Neural cell (in vitro differentiated cells): ENCODE results near the gene SLC44A4. TPM values are rescaled to one million over a fixed set of nuclear protein-coding genes. Genes with fewer than 3 reads are reported as not detected.

Experiments used
- H2AFZ ChIP-seq: fragments of 200-600, 300-800 bp; sonication (generic), shearing (Covaris generic); 2 replicates; pipeline ENCODE4 v1.6.0; 2014; ENCODE audit warnings: low read depth, mild to moderate bottlenecking, antibody characterized with exemption, low read length, moderate library complexity
- H3F3A ChIP-seq: fragments of 200-600 bp; shearing (Covaris generic); 2 replicates; pipeline ENCODE4 v1.6.1; 2016; ENCODE audit warnings: mild to moderate bottlenecking, moderate library complexity, mixed read lengths, antibody characterized with exemption, low read length; ENCODE audit not compliant: insufficient read depth, poor library complexity, severe bottlenecking
- H3K27ac ChIP-seq: fragments of 200-600, 300-800 bp; sonication (generic), shearing (Covaris generic); 2 replicates; pipeline ENCODE4 v1.5.1; 2014; ENCODE audit warnings: mild to moderate bottlenecking, low read length, moderate library complexity
- H3K27me3 ChIP-seq: fragments of 300-800, 200-600 bp; sonication (generic), shearing (Covaris generic); 2 replicates; pipeline ENCODE4 v1.6.0; 2014; ENCODE audit warnings: mild to moderate bottlenecking, low read depth, low read length, moderate library complexity; ENCODE audit not compliant: insufficient read depth
- H3K36me3 ChIP-seq: fragments of 300-800, 200-600 bp; sonication (generic), shearing (Covaris generic); 2 replicates; pipeline ENCODE4 v1.5.1; 2014; ENCODE audit warnings: mild to moderate bottlenecking, antibody characterized with exemption, low read length, moderate library complexity; ENCODE audit not compliant: insufficient read depth
- H3K4me2 ChIP-seq: fragments of 300-800, 200-600 bp; sonication (generic), shearing (Covaris generic); 2 replicates; pipeline ENCODE4 v1.6.0; 2014; ENCODE audit warnings: mild to moderate bottlenecking, low read length
- H3K4me3 ChIP-seq: fragments of 300-800, 200-600 bp; sonication (generic), shearing (Covaris generic); 2 replicates; pipeline ENCODE4 v1.5.1; 2014; ENCODE audit warnings: mild to moderate bottlenecking, low read length, moderate library complexity
- H3K79me2 ChIP-seq: fragments of 200-600 bp; shearing (Covaris generic); replicated peaks from 2 replicates; pipeline ENCODE4 v1.6.0; 2014; ENCODE audit warnings: mild to moderate bottlenecking, low read length, moderate library complexity; ENCODE audit not compliant: insufficient read depth
- H3K9ac ChIP-seq: fragments of 300-800, 200-600 bp; sonication (generic), shearing (Covaris generic); 2 replicates; pipeline ENCODE4 v1.6.1; 2016; ENCODE audit warnings: mild to moderate bottlenecking, low read length, mixed read lengths
- H3K9me2 ChIP-seq: fragments of 200-600 bp; shearing (Covaris generic); 2 replicates; pipeline ENCODE4 v1.6.1; 2016; ENCODE audit warnings: mild to moderate bottlenecking, low read length, mixed read lengths; ENCODE audit not compliant: insufficient read depth
- H3K9me3 ChIP-seq: fragments of 200-600, 300-800 bp; sonication (generic), shearing (Covaris generic); 2 replicates; pipeline ENCODE4 v1.6.1; 2016; ENCODE audit warnings: mild to moderate bottlenecking, mixed run types, low read length, moderate library complexity, mixed read lengths
- H4K20me1 ChIP-seq: fragments of 200-600 bp; shearing (Covaris generic); 2 replicates; pipeline ENCODE4 v1.6.1; 2016; ENCODE audit warnings: mild to moderate bottlenecking, mixed run types; ENCODE audit not compliant: insufficient read depth
- CTCF ChIP-seq: fragments of 450-650 bp; IDR thresholded peaks from 2 replicates; pipeline ENCODE4 v1.5.1; 2014; ENCODE audit warnings: antibody characterized with exemption, mild to moderate bottlenecking, moderate library complexity; ENCODE audit not compliant: poor library complexity, severe bottlenecking
- EP300 ChIP-seq: fragments of 450-650 bp; conservative IDR thresholded peaks from 2 replicates; pipeline ENCODE4 v1.6.1; 2014; ENCODE audit warnings: antibody characterized with exemption, mild to moderate bottlenecking, moderate library complexity; ENCODE audit not compliant: poor library complexity, severe bottlenecking
- EZH2 ChIP-seq: fragments of 200-600, 300-800 bp; shearing (Covaris generic), sonication (generic); IDR thresholded peaks from 2 replicates; pipeline ENCODE4 v1.6.1; 2014; ENCODE audit warnings: antibody characterized with exemption, low read length, borderline replicate concordance, mild to moderate bottlenecking; ENCODE audit not compliant: insufficient read depth, poor library complexity, severe bottlenecking
- MXI1 ChIP-seq: fragments of 450-650 bp; conservative IDR thresholded peaks from 2 replicates; pipeline ENCODE4 v1.6.1; 2014; ENCODE audit warnings: antibody characterized with exemption, mild to moderate bottlenecking; ENCODE audit not compliant: poor library complexity, severe bottlenecking
- POLR2AphosphoS5 ChIP-seq: IDR thresholded peaks from 2 replicates; pipeline ENCODE4 v1.6.1; 2012
- RAD21 ChIP-seq: fragments of 450-650 bp; conservative IDR thresholded peaks from 2 replicates; pipeline ENCODE4 v1.6.1; 2014; ENCODE audit warnings: antibody characterized with exemption, mild to moderate bottlenecking, moderate library complexity
- REST ChIP-seq: IDR thresholded peaks from 2 replicates; pipeline ENCODE4 v1.6.1; 2012; ENCODE audit warnings: borderline replicate concordance
- SMC3 ChIP-seq: fragments of 450-650 bp; conservative IDR thresholded peaks from 2 replicates; pipeline ENCODE4 v1.6.1; 2014; ENCODE audit warnings: antibody characterized with exemption, mild to moderate bottlenecking, moderate library complexity; ENCODE audit not compliant: poor library complexity
- TAF1 ChIP-seq: IDR thresholded peaks from 2 replicates; pipeline ENCODE4 v1.6.1; 2012; ENCODE audit warnings: low read depth
- polyA plus RNA-seq: library from polyadenylated mRNA; depleted of rRNA; stranded (reverse); fragments of >200 nt; gene quantifications from 2 replicates; pipeline ENCODE4 v1.2.3, GENCODE V29; 2014

Gene SLC44A4
- polyA plus RNA-seq, 1 donor from 2014 or later, result 0.09 TPM

GRCh38 chr6:31847276-31847978 is 31.4 kb downstream of the SLC44A4 start:
- Histone ChIP-seq H4K20me1 (no peaks in the 10 kb centered on the region), H3K9ac (no peak overlapping the region), H3K4me3 (no peak overlapping the region), H3K9me2 (no peaks in the 10 kb centered on the region), H2AFZ (no peak overlapping the region), H3K9me3 (no peaks in the 10 kb centered on the region), H3F3A (no peaks in the 10 kb centered on the region), H3K27me3 (no peaks in the 10 kb centered on the region), H3K79me2 (no peaks in the 10 kb centered on the region), H3K36me3 (no peaks in the 10 kb centered on the region), H3K27ac (no peak overlapping the region), H3K4me2 (no peak overlapping the region)
- TF ChIP-seq MXI1 (no peak), TAF1 (no peak), REST (no peak), EP300 (no peak), RAD21 (no peak), SMC3 (no peak), POLR2AphosphoS5 (no peak), CTCF (no peak), EZH2 (no peak)

- H3K27me3 ChIP-seq, result no peaks in the 10 kb centered on the region
- no peak overlapping the region for H2AFZ ChIP-seq
- no peak overlapping the region for H3K9ac ChIP-seq
- no peaks in the 10 kb centered on the region for H3K9me3 ChIP-seq
- H3K4me2 ChIP-seq, result no peak overlapping the region
- no peak for TF ChIP-seq EZH2
- no peak for TF ChIP-seq EP300
- no peak for TF ChIP-seq TAF1
- no peak for TF ChIP-seq RAD21
- no peak for TF ChIP-seq MXI1
- TF ChIP-seq CTCF, result no peak
- no peak for TF ChIP-seq POLR2AphosphoS5
- TF ChIP-seq REST, result no peak
- TF ChIP-seq SMC3, result no peak
- no peaks in the 10 kb centered on the region for H3K9me2 ChIP-seq
- no peak overlapping the region for H3K4me3 ChIP-seq
- H3K79me2 ChIP-seq, result no peaks in the 10 kb centered on the region
- no peaks in the 10 kb centered on the region for H4K20me1 ChIP-seq
- H3K36me3 ChIP-seq, result no peaks in the 10 kb centered on the region
- no peaks in the 10 kb centered on the region for H3F3A ChIP-seq
- H3K27ac ChIP-seq, result no peak overlapping the region
These were observed 34.3 kb downstream of the SLC44A4 start for GRCh38 chr6:31844507-31844906.
